Measurements from ENCODE around the gene RPS19.

GRCh38 chr19:41861846-41862245 lies 1.8 kb downstream of the RPS19 start:
- TF ChIP-seq CTCF (IDR thresholded peaks at IDR 0.05) = no peak
- no peak for TF ChIP-seq POLR2A (IDR thresholded peaks at IDR 0.05)
- no peak for TF ChIP-seq EP300 (IDR thresholded peaks at IDR 0.05)
- no peak for TF ChIP-seq POLR2AphosphoS5 (IDR thresholded peaks at IDR 0.05)
